ENCODE measurements around the gene SCART1. TPM values are rescaled to one million over a fixed set of nuclear protein-coding genes. Genes with fewer than 3 reads are reported as not detected.

The SCART1 gene
- total RNA-seq, 1 donor from 2014 or later, result 2.6 TPM

- Histone ChIP-seq H3K36me3 (peaks cover 40% of the 10 kb centered on the region), H3K27me3 (no peaks in the 10 kb centered on the region), H3K4me1 (no peaks in the 10 kb centered on the region), H3K27ac (no peak overlapping the region), H3K4me3 (no peak overlapping the region), H3K9me3 (peaks cover 21% of the 10 kb centered on the region)
- DNase-seq, result no peak
- TF ChIP-seq CTCF (IDR thresholded peaks at IDR 0.05), result no peak
- ATAC-seq, result no peak
- intact Hi-C loops (cut with DNase I), result no loop called here
These were observed 38.0 kb upstream of the SCART1 start for GRCh38 chr10:133415752-133416151.

- intact Hi-C loops (cut with DNase I), result no loop called here
- DNase-seq, result no peak
These were observed 35.3 kb upstream of the SCART1 start for GRCh38 chr10:133418289-133418993.

GRCh38 chr10:133419211-133419950 lies 34.4 kb upstream of the SCART1 start:
- no peak for TF ChIP-seq CTCF (IDR thresholded peaks at IDR 0.05)
- ATAC-seq (no peak), DNase-seq (no peak)
- peaks cover 20% of the 10 kb centered on the region for H3K36me3 ChIP-seq
- no peak overlapping the region for H3K4me3 ChIP-seq
- peaks cover 6% of the 10 kb centered on the region for H3K27me3 ChIP-seq
- H3K4me1 ChIP-seq, result no peaks in the 10 kb centered on the region
- H3K27ac ChIP-seq, result no peak overlapping the region
- H3K9me3 ChIP-seq, result no peaks in the 10 kb centered on the region
- intact Hi-C loops (cut with DNase I), result no loop called here

More at GRCh38 chr10:133418289-133418993, 35.3 kb upstream of the SCART1 start:
- no peak for ATAC-seq
- no peak overlapping the region for H3K27ac ChIP-seq
- H3K9me3 ChIP-seq, result no peaks in the 10 kb centered on the region
- H3K36me3 ChIP-seq, result peaks cover 22% of the 10 kb centered on the region
- peaks cover 6% of the 10 kb centered on the region for H3K27me3 ChIP-seq
- H3K4me1 ChIP-seq, result no peaks in the 10 kb centered on the region
- no peak for TF ChIP-seq CTCF (IDR thresholded peaks at IDR 0.05)
- H3K4me3 ChIP-seq, result no peak overlapping the region

- Histone ChIP-seq H3K27ac (no peak overlapping the region), H3K4me1 (no peaks in the 10 kb centered on the region), H3K27me3 (peaks cover 6% of the 10 kb centered on the region), H3K4me3 (no peak overlapping the region), H3K36me3 (peaks cover 20% of the 10 kb centered on the region), H3K9me3 (no peaks in the 10 kb centered on the region)
- intact Hi-C loops (cut with DNase I), result no loop called here
- no peak for ATAC-seq
- no peak for DNase-seq
- TF ChIP-seq CTCF (IDR thresholded peaks at IDR 0.05), result no peak
These were observed 33.7 kb upstream of the SCART1 start for GRCh38 chr10:133420028-133420427.

GRCh38 chr10:133420579-133420978 lies 33.2 kb upstream of the SCART1 start:
- intact Hi-C loops (cut with DNase I), result no loop called here
- peaks cover 6% of the 10 kb centered on the region for H3K27me3 ChIP-seq
- H3K27ac ChIP-seq, result no peak overlapping the region
- DNase-seq (no peak), ATAC-seq (no peak)
- no peak for TF ChIP-seq CTCF (IDR thresholded peaks at IDR 0.05)
- H3K4me3 ChIP-seq, result no peak overlapping the region
- no peaks in the 10 kb centered on the region for H3K4me1 ChIP-seq
- no peaks in the 10 kb centered on the region for H3K9me3 ChIP-seq
- peaks cover 20% of the 10 kb centered on the region for H3K36me3 ChIP-seq

All from upper lobe of right lung (tissue), 1 donor.